ENCODE data around the gene RBM44.

DNA sequence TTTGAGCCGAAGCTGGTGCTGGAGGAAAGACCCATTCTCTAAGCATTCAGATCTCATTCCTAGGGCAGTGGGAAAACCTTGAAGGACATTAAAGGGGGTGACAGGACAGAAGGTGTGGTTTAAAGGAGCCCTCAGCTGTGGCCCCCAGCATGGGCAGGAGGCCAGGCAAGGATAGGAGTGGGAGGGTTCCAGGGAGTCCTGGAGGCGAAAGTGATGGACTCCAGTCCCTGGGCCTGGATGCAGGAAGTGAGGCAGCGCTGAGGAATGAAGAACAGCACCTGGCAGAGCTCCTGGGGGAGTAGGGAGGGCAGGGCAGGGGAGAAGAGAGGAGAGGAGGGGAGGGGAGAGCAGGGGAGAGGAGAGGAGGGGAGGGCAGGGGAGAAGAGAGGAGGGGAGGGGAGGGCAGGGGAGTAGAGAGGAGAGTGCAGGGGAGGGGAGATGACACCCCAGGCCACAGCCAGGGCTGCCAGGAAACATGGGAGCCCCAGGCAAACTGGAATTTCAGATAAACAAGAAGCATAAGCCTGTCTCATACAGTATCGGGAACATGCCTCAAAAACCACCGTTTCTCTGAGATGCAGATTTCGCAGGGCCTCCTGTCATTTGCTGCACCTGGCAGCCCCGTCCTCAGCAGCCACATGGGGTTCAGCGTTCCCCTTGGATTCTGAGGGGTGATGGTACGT is 66.5 kb downstream of the RBM44 start:
- TF ChIP-seq, protein P1, sequence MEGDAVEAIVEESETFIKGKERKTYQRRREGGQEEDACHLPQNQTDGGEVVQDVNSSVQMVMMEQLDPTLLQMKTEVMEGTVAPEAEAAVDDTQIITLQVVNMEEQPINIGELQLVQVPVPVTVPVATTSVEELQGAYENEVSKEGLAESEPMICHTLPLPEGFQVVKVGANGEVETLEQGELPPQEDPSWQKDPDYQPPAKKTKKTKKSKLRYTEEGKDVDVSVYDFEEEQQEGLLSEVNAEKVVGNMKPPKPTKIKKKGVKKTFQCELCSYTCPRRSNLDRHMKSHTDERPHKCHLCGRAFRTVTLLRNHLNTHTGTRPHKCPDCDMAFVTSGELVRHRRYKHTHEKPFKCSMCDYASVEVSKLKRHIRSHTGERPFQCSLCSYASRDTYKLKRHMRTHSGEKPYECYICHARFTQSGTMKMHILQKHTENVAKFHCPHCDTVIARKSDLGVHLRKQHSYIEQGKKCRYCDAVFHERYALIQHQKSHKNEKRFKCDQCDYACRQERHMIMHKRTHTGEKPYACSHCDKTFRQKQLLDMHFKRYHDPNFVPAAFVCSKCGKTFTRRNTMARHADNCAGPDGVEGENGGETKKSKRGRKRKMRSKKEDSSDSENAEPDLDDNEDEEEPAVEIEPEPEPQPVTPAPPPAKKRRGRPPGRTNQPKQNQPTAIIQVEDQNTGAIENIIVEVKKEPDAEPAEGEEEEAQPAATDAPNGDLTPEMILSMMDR (IDR thresholded peaks at IDR 0.05; ENCODE audit: poor library complexity, severe bottlenecking) = no peak
- no peak for TF ChIP-seq EZH2 (IDR thresholded peaks at IDR 0.05; ENCODE audit: borderline replicate concordance, insufficient read depth, low read length, poor library complexity, severe bottlenecking)
- no peak for TF ChIP-seq POLR2AphosphoS5 (IDR thresholded peaks at IDR 0.05)
- no peak for TF ChIP-seq RAD21 (conservative IDR thresholded peaks at IDR 0.05)
- TF ChIP-seq EP300 (conservative IDR thresholded peaks at IDR 0.05; ENCODE audit: poor library complexity, severe bottlenecking) = no peak
- TF ChIP-seq SMC3 (conservative IDR thresholded peaks at IDR 0.05; ENCODE audit: poor library complexity) = no peak

Data from neural cell (in vitro differentiated cells).